Endothelial cell of umbilical vein (primary cell): ENCODE measurements around the gene AHRR. TPM values are rescaled to one million over a fixed set of nuclear protein-coding genes. Genes with fewer than 3 reads are reported as not detected.

Source experiments
- BruUV-seq: library from RNA; stranded (reverse); fragments of 400-500 nt; replicated peaks from 2 replicates; lab custom pipeline; 2021; lab: Mats Ljungman, UMichigan
- CTCF ChIA-PET: fragments of 300-600, 350-600 bp; sonication (Branson Sonifier 250); formaldehyde crosslinking; loops from one replicate; lab custom pipeline; 2021; ENCODE audit warnings: antibody characterized with exemption, inconsistent platforms; lab: Charles Lee
- POLR2A ChIA-PET: fragments of 300-600, 350-600 bp; sonication (Branson Sonifier 250); formaldehyde crosslinking; loops from one replicate; lab custom pipeline; 2021; ENCODE audit warnings: antibody characterized with exemption, inconsistent platforms; lab: Charles Lee
- DNase-seq: peaks from one replicate; pipeline ENCODE4 v3.0.0-alpha.2; 2011; ENCODE audit warnings: low read depth, low spot score
- FAIRE-seq: peaks from 2 replicates; lab custom pipeline; 2011; peaks lifted over from hg19 to GRCh38; lab: Jason Lieb, UNC
- H2AFZ ChIP-seq: 2 replicates; pipeline ENCODE4 v1.6.0; 2012; ENCODE audit warnings: low read depth, low read length, control low read depth, inconsistent platforms
- H3K27ac ChIP-seq: 2 replicates; pipeline ENCODE4 v1.5.1; 2011; ENCODE audit warnings: low read depth, mild to moderate bottlenecking, control low read depth, low read length, moderate library complexity; ENCODE audit not compliant: insufficient read depth
- H3K27me3 ChIP-seq, 2 experiments: 2 replicates each; pipeline versions ENCODE4 v1.6.0 to v1.6.1; 2011; ENCODE audit warnings: low read length in 2 of 2, mixed read lengths in 1 of 2; ENCODE audit not compliant: control insufficient read depth in 2 of 2, insufficient read depth in 2 of 2
- H3K36me3 ChIP-seq, 2 experiments: 2 replicates in 1 of 2; 3 replicates in 1 of 2; pipeline ENCODE4 v1.5.1; 2011; ENCODE audit warnings: low read length in 2 of 2, mild to moderate bottlenecking in 1 of 2, moderate library complexity in 1 of 2; ENCODE audit not compliant: control insufficient read depth in 2 of 2, insufficient read depth in 2 of 2; ENCODE audit errors: extremely low read depth in 1 of 2
- H3K4me1 ChIP-seq: 3 replicates; pipeline ENCODE4 v1.5.1; 2011; ENCODE audit warnings: mild to moderate bottlenecking, low read length; ENCODE audit not compliant: control insufficient read depth, insufficient read depth; ENCODE audit errors: extremely low read depth
- H3K4me2 ChIP-seq: 2 replicates; pipeline ENCODE4 v1.6.1; 2011; ENCODE audit warnings: low read length, control low read depth, mixed read lengths; ENCODE audit not compliant: insufficient read depth
- H3K4me3 ChIP-seq, 3 experiments: fragments of 200-600 bp in 1 of 3; sonication (generic), shearing (Covaris generic) in 1 of 3; replicated peaks in 1 of 3; 2 replicates each; pipeline ENCODE4 v1.5.1; 2011 to 2016; ENCODE audit warnings: control low read depth in 3 of 3, low read length in 3 of 3, mild to moderate bottlenecking in 2 of 3, inconsistent platforms in 1 of 3, low read depth in 1 of 3, moderate library complexity in 1 of 3; ENCODE audit not compliant: insufficient read depth in 1 of 3
- H3K79me2 ChIP-seq: 2 replicates; pipeline ENCODE4 v1.6.0; 2012; ENCODE audit warnings: low read length, inconsistent platforms; ENCODE audit not compliant: control insufficient read depth, insufficient read depth
- H3K9ac ChIP-seq: replicated peaks from 2 replicates; pipeline ENCODE3; 2011; ENCODE audit warnings: low read length, control low read depth; ENCODE audit not compliant: insufficient read depth; ENCODE audit errors: extremely low read depth
- H3K9me1 ChIP-seq: replicated peaks from 3 replicates; pipeline ENCODE4 v1.6.0; 2011; ENCODE audit warnings: mild to moderate bottlenecking, low read length; ENCODE audit not compliant: control insufficient read depth, insufficient read depth; ENCODE audit errors: extremely low read depth
- H3K9me3 ChIP-seq: replicated peaks from 2 replicates; pipeline ENCODE4 v1.5.1; 2012; ENCODE audit warnings: low read length, inconsistent platforms; ENCODE audit not compliant: control insufficient read depth, insufficient read depth
- H4K20me1 ChIP-seq: replicated peaks from 2 replicates; pipeline ENCODE3; 2011; ENCODE audit warnings: mild to moderate bottlenecking, low read length; ENCODE audit not compliant: control insufficient read depth, insufficient read depth; ENCODE audit errors: extremely low read depth
- CTCF ChIP-seq, 2 donors: IDR thresholded peaks; 1 replicate in 1 of 2; 2 replicates in 1 of 2; pipeline ENCODE4 v1.5.1; 2011; ENCODE audit warnings: low read length in 2 of 2, mild to moderate bottlenecking in 2 of 2, moderate library complexity in 2 of 2, control low read depth in 1 of 2, inconsistent platforms in 1 of 2, low read depth in 1 of 2; ENCODE audit not compliant: insufficient read depth in 1 of 2; ENCODE audit errors: extremely low read depth in 1 of 2
- EZH2 ChIP-seq: IDR thresholded peaks from 2 replicates; pipeline ENCODE4 v1.6.1; 2012; ENCODE audit warnings: borderline replicate concordance, low read depth, mild to moderate bottlenecking, moderate library complexity, low read length, inconsistent platforms; ENCODE audit not compliant: severe bottlenecking
- FOS ChIP-seq: IDR thresholded peaks from 2 replicates; pipeline ENCODE4 v1.6.1; 2011; ENCODE audit warnings: mild to moderate bottlenecking, low read length, moderate library complexity, borderline replicate concordance; ENCODE audit not compliant: insufficient read depth
- GATA2 ChIP-seq: IDR thresholded peaks from 2 replicates; pipeline ENCODE4 v1.7.0; 2011; ENCODE audit warnings: low read depth, mild to moderate bottlenecking, moderate library complexity, mixed read lengths, low read length; ENCODE audit not compliant: insufficient read length, insufficient read depth
- JUN ChIP-seq: IDR thresholded peaks from 2 replicates; pipeline ENCODE4 v1.6.1; 2011; ENCODE audit warnings: borderline replicate concordance, low read depth; ENCODE audit not compliant: insufficient read length, insufficient read depth
- MAX ChIP-seq: IDR thresholded peaks from 2 replicates; pipeline ENCODE4 v1.6.1; 2011; ENCODE audit not compliant: insufficient read depth, insufficient read length
- MYC ChIP-seq: IDR thresholded peaks from one replicate; pipeline ENCODE4 v1.6.1; 2011; ENCODE audit warnings: mild to moderate bottlenecking, low read depth, low read length
- POLR2A ChIP-seq: IDR thresholded peaks from 2 replicates; pipeline ENCODE4 v1.6.1; 2012; ENCODE audit warnings: low read depth, mild to moderate bottlenecking, control low read depth, low read length
- POLR2AphosphoS5 ChIP-seq: IDR thresholded peaks from 2 replicates; pipeline ENCODE4 v1.6.1; 2012; ENCODE audit warnings: low read depth, mild to moderate bottlenecking, control low read depth, low read length, moderate library complexity; ENCODE audit not compliant: insufficient read depth
- dilution Hi-C: fragments of 300-500 bp; cut with MboI; formaldehyde crosslinking; loops from one replicate; pipeline ENCODE4 v1.15.0; 2019; ENCODE audit warnings: low sequenced_read_pairs; ENCODE audit not compliant: extremely low pct_ligation_motif_present
- intact Hi-C: fragments of 100-400 bp; cut with micrococcal nuclease; formaldehyde crosslinking; loops from one replicate; pipeline ENCODE4 v1.10.0; 2022
- polyA plus RNA-seq, 4 experiments: library from polyadenylated mRNA; depleted of rRNA in 3 of 4; stranded (reverse) in 3 of 4; unstranded in 1 of 4; fragments of >200 nt; gene quantifications; 2 replicates each; pipeline versions ENCODE4 v1.2.1 to v1.2.3, GENCODE V29; 2011 to 2012; ENCODE audit warnings: missing spikeins in 1 of 4
- total RNA-seq: library from RNA; stranded (reverse); gene quantifications from 2 replicates; pipeline ENCODE4 v1.2.3, GENCODE V29; 2021

The AHRR gene
- total and polyA plus RNA-seq, 2 donors (not counting 3 experiments of a cell fraction or from before 2014, with no cell fraction given), result 3.1 to 7.3 TPM

GRCh38 chr5:394671-395155 is 73.2 kb downstream of the AHRR start:
- H3K9me3 ChIP-seq, result no peaks in the 10 kb centered on the region
- CTCF ChIA-PET, result interaction anchor here (1.0 to 1.5 kb wide), 2 partner anchors 11 to 20 kb away, joined by 4 to 5 read pairs; no protein-coding TSS in a partner anchor
- intact Hi-C loops (loop anchor here (2.0 kb wide), 1 partner anchor 22 kb away; no protein-coding TSS in a partner anchor), dilution Hi-C loops (no loop called here)
- H3K9me1 ChIP-seq, result no peaks in the 10 kb centered on the region
- no peak overlapping the region for H3K4me3 ChIP-seq
- no peak for FAIRE-seq
- no peaks in the 10 kb centered on the region for H3K27me3 ChIP-seq
- DNase-seq, result no peak
- H3K4me2 ChIP-seq, result no peak overlapping the region
- peak overlapping the region; percentile 25 for H3K9ac ChIP-seq
- no peaks in the 10 kb centered on the region for H3K36me3 ChIP-seq
- H2AFZ ChIP-seq, result no peak overlapping the region
- H3K27ac ChIP-seq, result peak overlapping the region; percentile 64
- BruUV-seq, result no TSS peak
- no peaks in the 10 kb centered on the region for H4K20me1 ChIP-seq
- TF ChIP-seq CTCF (IDR thresholded peaks at IDR 0.05; ENCODE audit: extremely low read depth in 1 of 2, insufficient read depth in 1 of 2, low read depth in 1 of 2, low read length in 2 of 2), result no peak
- no peak for TF ChIP-seq POLR2A
- TF ChIP-seq MYC, result no peak
- no peak for TF ChIP-seq POLR2AphosphoS5
- TF ChIP-seq FOS, result no peak
- no peak for TF ChIP-seq JUN
- no peak for TF ChIP-seq MAX
- TF ChIP-seq GATA2, result no peak
- no peak for TF ChIP-seq EZH2
- H3K79me2 ChIP-seq, result no peaks in the 10 kb centered on the region
- peaks cover 30% of the 10 kb centered on the region for H3K4me1 ChIP-seq
- POLR2A ChIA-PET, result no interaction called here
